H9 (cell line): ENCODE results near the gene GRIA4. TPM values are rescaled to one million over a fixed set of nuclear protein-coding genes. Genes with fewer than 3 reads are reported as not detected.

Source experiments
- DNase-seq: peaks from one replicate; pipeline ENCODE4 v3.0.0-alpha.2; 2017
- H2AFZ ChIP-seq: one replicate; pipeline ENCODE4 v1.6.1; 2013; ENCODE audit warnings: mild to moderate bottlenecking, low read length, control low read depth, moderate library complexity
- H2AK5ac ChIP-seq: 2 replicates; pipeline ENCODE4 v1.6.1; 2013; ENCODE audit warnings: low read length, control low read depth, mixed read lengths; ENCODE audit not compliant: insufficient read length
- H2BK120ac ChIP-seq: one replicate; pipeline ENCODE4 v1.6.1; 2013; ENCODE audit warnings: low read depth, mild to moderate bottlenecking, low read length, control low read depth, inconsistent platforms; ENCODE audit not compliant: poor library complexity, severe bottlenecking
- H2BK12ac ChIP-seq: 2 replicates; pipeline ENCODE4 v1.6.1; 2013; ENCODE audit warnings: low read length, control low read depth, mixed read lengths, low read depth; ENCODE audit not compliant: insufficient read length
- H2BK15ac ChIP-seq: 2 replicates; pipeline ENCODE4 v1.6.1; 2013; ENCODE audit warnings: low read depth, low read length, control low read depth
- H2BK20ac ChIP-seq: one replicate; pipeline ENCODE4 v1.6.1; 2013; ENCODE audit warnings: low read depth, mild to moderate bottlenecking, low read length, control low read depth, inconsistent platforms; ENCODE audit not compliant: poor library complexity, severe bottlenecking
- H2BK5ac ChIP-seq: 2 replicates; pipeline ENCODE4 v1.6.1; 2013; ENCODE audit warnings: low read length, control low read depth, mixed read lengths; ENCODE audit not compliant: insufficient read length
- H3K14ac ChIP-seq: 2 replicates; pipeline ENCODE4 v1.6.1; 2013; ENCODE audit warnings: low read length, control low read depth; ENCODE audit not compliant: insufficient read depth
- H3K18ac ChIP-seq: 2 replicates; pipeline ENCODE4 v1.6.1; 2013; ENCODE audit warnings: low read depth, mild to moderate bottlenecking, mixed read lengths, low read length, control low read depth; ENCODE audit not compliant: insufficient read length
- H3K23ac ChIP-seq: 2 replicates; pipeline ENCODE4 v1.6.1; 2013; ENCODE audit warnings: low read length, control low read depth, mixed read lengths, low read depth; ENCODE audit not compliant: insufficient read length
- H3K23me2 ChIP-seq: 2 replicates; pipeline ENCODE4 v1.6.1; 2013; ENCODE audit warnings: low read depth, mild to moderate bottlenecking, mixed read lengths, low read length, control low read depth; ENCODE audit not compliant: insufficient read length, poor library complexity, severe bottlenecking
- H3K27ac ChIP-seq: 2 replicates; pipeline ENCODE4 v1.5.1; 2013; ENCODE audit warnings: low read length, control low read depth, mixed read lengths, low read depth; ENCODE audit not compliant: insufficient read length
- H3K27me3 ChIP-seq: 2 replicates; pipeline ENCODE4 v1.6.1; 2013; ENCODE audit warnings: low read length, control low read depth, inconsistent platforms; ENCODE audit not compliant: insufficient read depth
- H3K4ac ChIP-seq: 2 replicates; pipeline ENCODE4 v1.6.1; 2013; ENCODE audit warnings: low read depth, mild to moderate bottlenecking, control low read depth, inconsistent platforms, low read length, moderate library complexity
- H3K4me1 ChIP-seq: 2 replicates; pipeline ENCODE4 v1.6.1; 2013; ENCODE audit warnings: low read length, control low read depth, inconsistent platforms; ENCODE audit not compliant: insufficient read depth
- H3K4me2 ChIP-seq: 2 replicates; pipeline ENCODE4 v1.6.1; 2013; ENCODE audit warnings: low read length, control low read depth, mixed read lengths; ENCODE audit not compliant: insufficient read length, insufficient read depth
- H3K56ac ChIP-seq: 2 replicates; pipeline ENCODE4 v1.6.1; 2013; ENCODE audit warnings: low read depth, mild to moderate bottlenecking, mixed read lengths, low read length, control low read depth; ENCODE audit not compliant: insufficient read length
- H3K79me1 ChIP-seq: 2 replicates; pipeline ENCODE4 v1.6.1; 2013; ENCODE audit warnings: low read depth, mild to moderate bottlenecking, moderate library complexity, low read length, control low read depth, inconsistent platforms; ENCODE audit not compliant: insufficient read depth, poor library complexity, severe bottlenecking
- H3K79me2 ChIP-seq: 2 replicates; pipeline ENCODE4 v1.6.1; 2013; ENCODE audit warnings: low read length, control low read depth, inconsistent platforms; ENCODE audit not compliant: insufficient read depth
- H3K9ac ChIP-seq: 2 replicates; pipeline ENCODE4 v1.6.1; 2013; ENCODE audit warnings: low read length, control low read depth, mixed read lengths; ENCODE audit not compliant: insufficient read length; ENCODE audit errors: extremely low read depth
- H3K9me3 ChIP-seq: one replicate; pipeline ENCODE4 v1.6.1; 2013; ENCODE audit warnings: low read depth, low read length, inconsistent platforms; ENCODE audit not compliant: control insufficient read depth
- H3T11ph ChIP-seq: one replicate; pipeline ENCODE4 v1.6.1; 2013; ENCODE audit warnings: mild to moderate bottlenecking, low read length, control low read depth, inconsistent platforms
- H4K20me1 ChIP-seq: one replicate; pipeline ENCODE4 v1.6.1; 2013; ENCODE audit not compliant: control insufficient read depth, insufficient read length, insufficient read depth
- H4K5ac ChIP-seq: 2 replicates; pipeline ENCODE4 v1.6.1; 2013; ENCODE audit warnings: low read depth, mild to moderate bottlenecking, mixed read lengths, low read length, control low read depth; ENCODE audit not compliant: insufficient read length
- H4K8ac ChIP-seq: replicated peaks from 2 replicates; pipeline ENCODE4 v1.6.1; 2013; ENCODE audit warnings: low read length, control low read depth, mixed read lengths, low read depth; ENCODE audit not compliant: insufficient read length
- H4K91ac ChIP-seq: 2 replicates; pipeline ENCODE4 v1.6.1; 2013; ENCODE audit warnings: low read depth, mild to moderate bottlenecking, moderate library complexity, mixed read lengths, low read length, control low read depth; ENCODE audit not compliant: insufficient read length
- H3K27ac Mint-ChIP-seq, 3 experiments: 2 replicates in 2 of 3; 3 replicates in 1 of 3; pipeline ENCODE4 v1.8.0; 2020 to 2021; ENCODE audit warnings: mixed read lengths in 3 of 3, mild to moderate bottlenecking in 1 of 3, moderate library complexity in 1 of 3
- H3K27me3 Mint-ChIP-seq: 2 replicates; pipeline ENCODE4 v1.8.0; 2021; ENCODE audit warnings: low read depth, mild to moderate bottlenecking, moderate library complexity, mixed read lengths
- H3K36me3 Mint-ChIP-seq, 3 experiments: 2 replicates in 2 of 3; 3 replicates in 1 of 3; pipeline ENCODE4 v1.8.0; 2020 to 2021; ENCODE audit warnings: low read depth in 3 of 3, mixed read lengths in 3 of 3; ENCODE audit not compliant: insufficient read depth in 1 of 3
- H3K4me1 Mint-ChIP-seq, 2 experiments: 2 replicates each; pipeline ENCODE4 v1.8.0; 2020; ENCODE audit warnings: mixed read lengths in 2 of 2
- H3K4me3 Mint-ChIP-seq, 2 experiments: 2 replicates in 1 of 2; 3 replicates in 1 of 2; pipeline ENCODE4 v1.8.0; 2020 to 2021; ENCODE audit warnings: mild to moderate bottlenecking in 2 of 2, mixed read lengths in 2 of 2, moderate library complexity in 1 of 2
- H3K9me3 Mint-ChIP-seq, 2 experiments: 2 replicates in 1 of 2; 3 replicates in 1 of 2; pipeline ENCODE4 v1.8.0; 2020; ENCODE audit warnings: mild to moderate bottlenecking in 2 of 2, mixed read lengths in 2 of 2, moderate library complexity in 1 of 2
- WGBS: extraction: QIAGEN DNeasy Blood & Tissue Kit; methylation state at CpG from one replicate; pipeline ENCODE4 v1.1.7; 2013; ENCODE audit warnings: missing lambda C conversion rate, low lambda C conversion rate, mixed read lengths; ENCODE audit not compliant: insufficient read length; ENCODE audit errors: extremely low coverage; 5-methylcytosine and 5-hydroxymethylcytosine counted together
- total RNA-seq: library from RNA; stranded (reverse); gene quantifications from 2 replicates; pipeline ENCODE4 v1.2.1, GENCODE V29; 2021
- TF ChIP-seq, protein P1 (sequence below): fragments of 200-600 bp; sonication (generic); conservative IDR thresholded peaks from 3 replicates; pipeline ENCODE4 v1.8.0; 2021; ENCODE audit warnings: antibody characterized with exemption, mild to moderate bottlenecking

The GRIA4 gene
- total RNA-seq, 1 experiment from 2014 or later: 0.83 TPM

DNA sequence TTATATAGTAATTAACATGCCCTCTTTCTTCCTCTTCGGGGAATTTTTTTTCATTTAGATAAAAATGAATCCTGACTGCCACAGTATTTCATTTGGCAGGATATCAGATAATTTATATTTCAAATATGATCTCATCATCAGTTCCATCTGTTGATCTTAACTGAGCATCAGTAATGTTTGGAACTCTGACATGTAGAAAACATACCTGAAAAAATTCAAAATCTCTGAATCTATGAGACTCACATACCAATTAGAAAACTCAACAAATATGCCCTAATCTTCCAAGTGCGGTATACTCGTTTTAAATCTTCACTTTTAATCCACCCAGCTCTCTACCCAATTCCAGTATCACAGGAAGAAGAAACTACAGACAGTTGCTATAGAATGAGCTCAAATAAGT, 250.2 kb downstream of the GRIA4 start:
- H3T11ph ChIP-seq: no peak overlapping the region
- no peaks in the 10 kb centered on the region for H3K4me1 ChIP-seq
- Mint-ChIP-seq H3K9me3 (no peaks in the 10 kb centered on the region), H3K4me3 (no peak overlapping the region), H3K27ac (no peak overlapping the region), H3K4me1 (peaks cover 4 to 8% of the 10 kb centered on the region in 2 experiments), H3K27me3 (no peaks in the 10 kb centered on the region; the same call in 1 of the 2 replicates), H3K36me3 (no peaks in the 10 kb centered on the region)
- H3K27ac ChIP-seq: no peak overlapping the region
- no peak overlapping the region for H2BK5ac ChIP-seq
- no CpG with 5 or more reads among the region's 3 CpGs for WGBS
- DNase-seq: no peak
- no peak overlapping the region for H4K8ac ChIP-seq
- H3K56ac ChIP-seq: no peak overlapping the region
- no peaks in the 10 kb centered on the region for H4K20me1 ChIP-seq
- no peaks in the 10 kb centered on the region for H3K27me3 ChIP-seq
- no peak overlapping the region for H4K91ac ChIP-seq
- no peak overlapping the region for H4K5ac ChIP-seq
- H3K23me2 ChIP-seq: no peaks in the 10 kb centered on the region
- H2BK20ac ChIP-seq: no peak overlapping the region
- no peaks in the 10 kb centered on the region for H3K79me1 ChIP-seq
- H3K79me2 ChIP-seq: no peaks in the 10 kb centered on the region
- H3K9me3 ChIP-seq: no peaks in the 10 kb centered on the region
- H3K4me2 ChIP-seq: no peak overlapping the region
- H2AK5ac ChIP-seq: no peak overlapping the region
- TF ChIP-seq, protein P1, sequence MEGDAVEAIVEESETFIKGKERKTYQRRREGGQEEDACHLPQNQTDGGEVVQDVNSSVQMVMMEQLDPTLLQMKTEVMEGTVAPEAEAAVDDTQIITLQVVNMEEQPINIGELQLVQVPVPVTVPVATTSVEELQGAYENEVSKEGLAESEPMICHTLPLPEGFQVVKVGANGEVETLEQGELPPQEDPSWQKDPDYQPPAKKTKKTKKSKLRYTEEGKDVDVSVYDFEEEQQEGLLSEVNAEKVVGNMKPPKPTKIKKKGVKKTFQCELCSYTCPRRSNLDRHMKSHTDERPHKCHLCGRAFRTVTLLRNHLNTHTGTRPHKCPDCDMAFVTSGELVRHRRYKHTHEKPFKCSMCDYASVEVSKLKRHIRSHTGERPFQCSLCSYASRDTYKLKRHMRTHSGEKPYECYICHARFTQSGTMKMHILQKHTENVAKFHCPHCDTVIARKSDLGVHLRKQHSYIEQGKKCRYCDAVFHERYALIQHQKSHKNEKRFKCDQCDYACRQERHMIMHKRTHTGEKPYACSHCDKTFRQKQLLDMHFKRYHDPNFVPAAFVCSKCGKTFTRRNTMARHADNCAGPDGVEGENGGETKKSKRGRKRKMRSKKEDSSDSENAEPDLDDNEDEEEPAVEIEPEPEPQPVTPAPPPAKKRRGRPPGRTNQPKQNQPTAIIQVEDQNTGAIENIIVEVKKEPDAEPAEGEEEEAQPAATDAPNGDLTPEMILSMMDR: no peak
- no peak overlapping the region for H3K4ac ChIP-seq
- no peak overlapping the region for H3K14ac ChIP-seq
- H2BK120ac ChIP-seq: no peak overlapping the region
- H2BK15ac ChIP-seq: no peak overlapping the region
- no peak overlapping the region for H3K23ac ChIP-seq
- no peak overlapping the region for H3K18ac ChIP-seq
- no peak overlapping the region for H2AFZ ChIP-seq
- H2BK12ac ChIP-seq: no peak overlapping the region
- no peak overlapping the region for H3K9ac ChIP-seq
